ENCODE data around the gene SORBS2.

- TF ChIP-seq CTCF (conservative IDR thresholded peaks at IDR 0.05 in 1 of 2, IDR thresholded peaks at IDR 0.05 in 1 of 2; ENCODE audit: low read depth in 1 of 2, low read length in 2 of 2) (no peak), EZH2 (IDR thresholded peaks at IDR 0.05; ENCODE audit: low read length, missing control alignments) (no peak)
Measured at GRCh38 chr4:185793716-185794115, 18.3 kb downstream of the SORBS2 start.

Data from fibroblast of lung (primary cell).